HL-60/S4 treated with phorbol 12-myristate 13-acetate at 8.2 ng/mL for 4 days and 3 days (cell line): ENCODE measurements around the gene CD300A.

Source experiments
- in situ Hi-C: fragments of 300-500 bp; cut with MboI; formaldehyde crosslinking; loops from 2 replicates; pipeline ENCODE4 v1.15.0; 2022; ENCODE audit warnings: low sequenced_read_pairs

The CD300A gene

DNA sequence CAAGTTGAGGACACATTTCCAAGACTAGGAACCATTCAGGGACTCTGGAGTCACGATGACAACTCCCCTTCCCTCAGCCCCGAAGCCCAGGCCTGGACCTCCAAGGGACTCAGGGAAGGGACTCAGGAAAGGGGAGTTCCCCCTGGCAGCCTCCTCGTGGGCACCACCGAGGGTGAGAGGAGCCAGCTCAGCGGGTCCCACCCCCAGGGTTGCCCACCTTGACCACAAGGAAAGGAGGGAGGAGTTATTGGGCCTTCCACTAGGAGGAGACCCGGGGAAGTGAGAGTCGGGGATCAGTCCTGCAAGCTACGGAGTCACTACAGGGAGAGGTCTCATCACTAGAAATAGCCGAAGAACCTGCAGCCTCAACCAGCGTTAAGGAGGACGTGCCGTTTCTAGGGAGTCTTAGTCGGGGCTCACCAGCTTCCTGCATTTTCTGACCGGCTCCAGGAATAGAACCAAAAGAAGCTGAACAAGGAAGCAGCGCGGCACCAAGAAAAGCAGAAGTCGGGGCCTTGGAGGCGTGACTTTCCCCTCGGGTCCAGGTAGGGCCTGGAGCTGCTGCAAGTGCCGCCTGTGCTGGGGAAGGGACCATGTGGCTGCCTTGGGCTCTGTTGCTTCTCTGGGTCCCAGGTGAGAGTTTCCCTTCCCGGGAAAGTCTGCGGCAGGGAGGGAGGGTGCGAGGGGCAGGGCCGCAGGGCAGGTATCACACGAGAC is at the start of gene CD300A:
TSS of gene CD300A (plus strand) at position 524 of the 717 bp plus-strand sequence. CDS start at position 594, 70 bp downstream.
- in situ Hi-C loops = no loop called here

DNA sequence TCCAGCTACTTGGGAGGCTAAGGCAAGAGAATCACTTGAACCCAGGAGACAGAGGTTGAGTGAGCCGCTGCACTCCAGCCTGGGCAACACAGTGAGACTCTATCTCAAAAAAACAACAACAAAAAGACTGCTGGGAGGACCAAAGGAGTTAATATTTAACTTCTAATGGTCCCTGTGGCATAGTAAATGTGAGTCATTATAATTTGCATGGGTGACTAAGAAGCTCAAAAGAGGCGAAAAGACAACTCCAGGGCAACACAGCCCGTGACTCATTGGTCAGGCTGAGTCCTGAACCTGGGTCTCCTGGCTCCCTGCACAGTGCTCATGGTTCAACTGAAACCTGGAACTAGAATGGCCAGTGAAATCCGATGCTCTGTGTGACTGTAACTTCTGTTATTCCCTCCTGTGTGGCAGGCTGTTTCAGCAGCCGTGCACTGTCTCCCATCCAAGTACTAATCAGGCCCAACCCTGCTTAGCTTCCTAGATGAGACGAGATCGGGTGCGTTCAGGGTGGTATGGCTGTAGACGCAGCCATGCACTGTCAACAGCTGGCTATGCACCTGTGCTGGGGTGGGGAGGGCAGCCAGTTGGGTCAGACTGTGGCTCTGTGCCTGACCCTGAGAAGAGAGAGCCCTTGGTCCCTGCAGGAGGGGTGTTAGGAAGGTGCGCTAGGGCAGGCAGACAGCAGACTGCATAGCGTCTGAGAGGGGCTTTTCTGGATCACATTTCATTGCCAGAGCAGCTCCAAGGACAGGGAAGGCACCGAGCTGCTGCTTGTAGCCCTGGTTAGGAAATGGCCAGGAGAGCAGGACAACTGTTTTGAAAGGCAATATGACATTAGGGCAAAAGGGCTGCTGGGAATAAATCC is 49.0 kb upstream of the CD300A start:
- in situ Hi-C loops = no loop called here

DNA sequence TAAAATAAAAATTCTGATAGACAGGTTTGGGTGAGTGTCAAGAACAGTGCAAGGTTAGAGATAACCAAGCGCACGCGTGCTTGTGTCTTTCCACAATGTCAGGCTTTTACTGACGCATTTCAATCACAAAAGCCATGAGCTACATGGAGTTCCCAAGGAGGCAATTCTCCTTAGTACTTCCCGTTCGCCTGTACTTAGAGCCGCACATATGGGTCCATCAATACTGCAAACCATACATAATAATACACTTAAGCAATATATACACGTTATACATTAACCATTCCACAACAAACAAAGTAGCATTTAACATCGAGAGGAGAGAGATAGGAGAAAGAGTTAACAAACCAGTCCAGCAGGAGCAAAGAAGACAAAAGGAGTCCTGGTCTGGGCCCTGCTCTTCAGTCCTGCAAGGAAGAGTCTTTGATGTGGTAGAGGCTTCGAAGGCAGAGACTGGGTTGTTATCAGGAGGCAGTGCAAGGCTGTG is 46.5 kb upstream of the CD300A start:
- in situ Hi-C loops = no loop called here

DNA sequence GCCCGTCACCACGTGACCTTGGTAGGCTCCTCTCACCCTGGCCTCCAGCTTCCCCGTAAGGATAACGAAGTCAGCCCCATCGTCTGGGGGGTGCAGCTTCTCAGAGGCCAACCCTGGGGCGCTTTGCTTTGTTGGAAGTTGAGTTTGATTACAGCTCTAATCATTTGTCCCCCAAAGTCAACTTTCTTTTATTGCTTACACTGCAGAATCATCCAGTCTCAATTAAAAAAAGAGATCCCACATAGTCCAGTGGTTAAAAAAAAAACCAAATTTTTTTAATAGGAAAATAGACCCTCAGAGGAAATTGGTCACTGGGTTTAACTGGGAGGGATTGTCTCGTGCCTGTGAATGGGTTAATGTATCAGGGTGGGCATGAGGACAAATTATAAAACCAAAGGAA is 42.3 kb upstream of the CD300A start:
- in situ Hi-C loops = no loop called here

DNA sequence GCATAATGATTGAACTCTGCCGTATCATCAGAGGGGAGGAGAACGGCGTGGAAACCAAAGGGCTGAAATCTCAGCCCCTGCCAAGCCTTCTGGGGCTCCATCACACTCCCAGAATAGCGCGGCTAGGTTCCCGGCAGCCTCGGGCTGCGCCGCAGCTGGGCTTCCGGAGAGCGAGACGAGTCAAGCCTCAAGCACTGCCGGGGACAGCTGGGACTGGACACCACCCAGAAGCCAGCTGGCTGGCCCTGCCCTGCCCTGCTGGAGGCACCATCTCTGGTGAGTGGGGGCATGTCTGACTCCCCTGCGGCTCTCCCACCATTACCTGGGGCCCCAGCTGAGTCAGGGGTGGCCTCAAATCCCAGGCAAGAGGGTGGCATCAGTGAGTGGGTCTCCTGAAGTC is 41.8 kb upstream of the CD300A start:
- in situ Hi-C loops = no loop called here

DNA sequence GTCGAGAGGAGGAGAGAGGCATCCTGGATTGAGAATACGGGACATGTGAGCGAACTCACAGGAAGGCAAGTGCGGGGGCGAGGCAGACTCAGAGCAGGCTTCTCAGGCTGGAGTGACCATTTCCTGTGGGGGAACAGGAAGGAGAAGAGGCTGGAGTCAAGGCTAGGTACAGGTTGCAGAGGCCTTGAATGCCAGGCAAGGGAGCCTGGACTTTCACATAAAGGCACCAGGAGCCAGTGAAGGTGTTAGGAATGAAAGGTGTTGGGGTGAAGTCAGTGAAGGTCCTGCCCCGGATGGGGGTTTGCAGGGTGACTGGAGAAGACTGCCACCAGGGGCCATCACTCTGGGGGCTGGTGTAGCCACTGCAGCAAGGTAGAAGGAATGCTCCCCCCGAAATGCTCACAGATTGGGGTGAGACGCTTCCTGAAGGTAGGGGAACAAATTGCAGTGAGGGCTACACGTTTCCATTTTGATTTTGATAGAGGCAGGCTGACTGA is 39.8 kb upstream of the CD300A start:
- in situ Hi-C loops = no loop called here

DNA sequence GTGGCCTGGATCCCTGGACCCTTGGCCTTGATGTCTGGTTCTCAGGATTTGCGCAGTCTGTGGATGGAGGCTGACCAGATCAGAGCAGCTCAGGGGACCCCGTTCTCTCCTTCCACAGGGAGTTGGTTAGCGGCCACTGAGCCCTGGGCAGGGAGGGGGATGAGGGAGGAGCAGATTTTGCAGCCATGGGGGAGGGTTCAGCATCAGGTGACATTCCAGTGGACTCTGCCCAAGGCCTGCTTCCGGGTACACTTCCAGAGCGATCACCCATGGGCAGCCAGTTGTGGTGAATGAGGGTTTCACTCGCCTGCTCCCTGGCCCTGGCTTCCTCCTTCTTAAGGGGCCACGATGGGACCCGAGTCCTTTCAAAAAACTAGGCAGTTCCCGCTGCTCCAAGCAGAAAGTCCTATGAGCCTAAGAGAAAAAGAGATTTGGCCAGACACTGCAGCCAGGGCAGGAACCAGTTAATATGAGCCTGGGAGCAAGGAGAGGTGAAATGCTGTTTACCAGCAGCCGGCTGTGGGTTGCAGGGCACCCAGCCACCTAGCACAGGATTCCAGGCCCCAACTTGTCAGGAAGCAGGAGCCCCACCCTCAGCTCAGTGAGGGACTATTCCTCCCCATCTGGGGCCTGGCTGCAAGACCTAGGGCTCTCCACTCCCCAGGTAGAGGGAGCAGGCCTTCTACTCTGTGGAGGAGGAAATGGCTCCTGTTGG is 39.2 kb upstream of the CD300A start:
- in situ Hi-C loops = no loop called here

DNA sequence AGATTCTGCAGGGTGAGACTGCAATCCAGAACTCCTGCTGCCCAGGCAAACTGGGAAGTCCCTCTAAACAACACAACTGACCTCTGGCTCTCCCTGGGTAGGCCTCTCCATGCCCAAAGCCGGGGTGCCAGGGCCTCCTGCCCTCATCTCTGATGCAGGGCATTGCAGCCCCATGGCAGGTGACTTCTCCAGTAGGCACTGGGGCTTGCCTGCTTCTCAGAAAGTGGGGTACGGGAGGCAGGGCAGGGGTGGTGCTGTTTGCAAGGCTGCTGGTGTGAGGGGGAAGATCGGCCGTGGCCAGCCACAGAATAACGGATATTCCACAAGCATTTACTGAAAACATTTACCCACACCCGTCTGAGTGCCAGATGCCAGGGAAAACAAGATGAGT is 38.7 kb upstream of the CD300A start:
- in situ Hi-C loops = no loop called here

DNA sequence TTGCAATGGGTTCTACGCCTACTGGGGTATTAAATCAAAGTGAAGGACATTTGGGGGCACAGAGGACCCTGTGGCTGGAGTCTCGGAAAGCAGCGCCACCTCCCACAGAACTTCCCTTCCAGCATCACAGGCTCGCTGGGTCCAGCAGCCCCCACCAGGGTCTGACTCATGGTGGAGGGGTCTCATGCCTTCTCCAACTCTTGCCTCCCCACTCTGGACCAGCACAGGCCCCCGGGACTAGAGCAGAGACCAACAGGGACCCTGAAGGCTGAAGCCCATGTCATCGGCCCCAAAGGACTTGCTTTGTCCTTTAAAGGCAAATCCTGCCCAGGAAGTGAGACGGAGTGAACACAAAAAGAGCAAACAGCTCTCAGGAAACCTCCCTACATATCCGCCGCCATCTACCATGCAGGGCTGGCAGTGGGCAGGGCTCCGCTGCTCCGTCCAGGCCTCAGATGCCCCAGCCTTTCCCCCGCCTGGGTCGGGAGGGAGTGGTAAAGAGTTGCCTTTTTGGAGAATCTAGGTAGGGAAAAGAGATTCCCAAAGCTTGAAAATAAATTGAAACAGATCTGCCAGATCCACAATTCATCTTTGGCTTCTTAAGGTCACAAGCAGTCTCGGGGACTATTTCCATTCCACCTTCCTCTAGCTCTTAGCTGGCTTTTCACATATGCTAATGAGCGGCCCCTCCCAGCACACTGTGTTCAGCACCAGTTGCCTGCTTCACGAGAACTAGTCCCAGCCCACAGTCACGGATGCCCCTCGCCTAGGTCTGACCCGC is 36.6 kb upstream of the CD300A start:
- in situ Hi-C loops = no loop called here

DNA sequence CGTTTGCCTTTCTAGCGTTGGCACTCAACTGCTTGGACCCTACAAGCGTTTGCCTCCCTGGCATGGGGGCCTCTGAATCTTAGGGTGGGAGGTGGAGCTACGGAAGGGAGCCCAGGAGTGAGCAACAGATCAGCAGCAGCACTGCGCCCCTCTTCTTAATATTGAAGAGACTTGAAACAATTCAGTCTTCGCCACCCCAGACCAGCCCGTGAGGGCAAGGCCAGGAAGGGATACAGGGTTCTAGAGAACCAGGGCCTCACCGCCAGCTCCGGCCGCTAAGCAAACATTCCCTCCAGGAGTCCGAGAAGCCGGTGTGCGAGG is 36.1 kb upstream of the CD300A start:
- in situ Hi-C loops = no loop called here

DNA sequence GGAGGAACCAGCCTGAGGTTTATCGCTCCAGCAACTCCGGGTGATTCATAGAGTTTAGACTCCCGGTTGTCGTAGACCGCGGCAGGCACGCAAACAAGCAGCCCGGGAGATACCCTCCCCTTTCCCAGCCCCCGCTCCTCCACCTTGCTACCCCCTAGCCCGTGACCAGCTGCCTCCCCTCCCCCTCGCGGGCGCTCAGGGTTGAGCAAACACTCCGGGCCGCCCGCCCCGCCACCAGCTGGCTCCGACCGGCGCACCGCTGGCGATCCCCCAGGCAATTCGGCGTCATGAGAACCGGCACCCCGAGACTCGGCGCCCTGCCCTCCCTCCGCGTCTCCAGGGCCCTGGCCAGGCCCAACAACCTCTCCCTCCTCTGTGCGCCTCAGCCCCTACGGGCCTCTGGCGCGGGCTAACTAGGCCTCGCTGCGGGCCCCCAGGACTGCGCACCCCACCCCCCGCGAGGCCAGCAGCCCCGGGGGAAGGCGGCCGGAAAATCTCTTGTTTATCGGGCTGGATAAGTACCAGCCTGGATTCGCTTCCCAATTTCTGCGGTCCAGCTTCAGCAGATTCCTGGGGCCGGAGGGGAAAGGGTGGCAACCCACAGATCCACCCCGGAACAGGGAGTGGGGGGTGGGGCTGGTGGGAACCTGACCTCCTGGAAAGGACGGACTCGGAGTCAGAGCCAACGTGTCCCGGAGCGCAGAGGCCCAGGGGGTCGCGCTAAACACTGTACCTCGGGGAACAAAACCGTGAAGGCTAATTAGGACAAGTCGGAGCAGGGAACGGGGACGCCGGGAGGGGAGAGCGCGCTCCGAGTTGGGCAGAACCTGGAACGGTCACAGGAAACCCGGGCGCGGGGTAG is 35.5 kb upstream of the CD300A start:
- in situ Hi-C loops = no loop called here

DNA sequence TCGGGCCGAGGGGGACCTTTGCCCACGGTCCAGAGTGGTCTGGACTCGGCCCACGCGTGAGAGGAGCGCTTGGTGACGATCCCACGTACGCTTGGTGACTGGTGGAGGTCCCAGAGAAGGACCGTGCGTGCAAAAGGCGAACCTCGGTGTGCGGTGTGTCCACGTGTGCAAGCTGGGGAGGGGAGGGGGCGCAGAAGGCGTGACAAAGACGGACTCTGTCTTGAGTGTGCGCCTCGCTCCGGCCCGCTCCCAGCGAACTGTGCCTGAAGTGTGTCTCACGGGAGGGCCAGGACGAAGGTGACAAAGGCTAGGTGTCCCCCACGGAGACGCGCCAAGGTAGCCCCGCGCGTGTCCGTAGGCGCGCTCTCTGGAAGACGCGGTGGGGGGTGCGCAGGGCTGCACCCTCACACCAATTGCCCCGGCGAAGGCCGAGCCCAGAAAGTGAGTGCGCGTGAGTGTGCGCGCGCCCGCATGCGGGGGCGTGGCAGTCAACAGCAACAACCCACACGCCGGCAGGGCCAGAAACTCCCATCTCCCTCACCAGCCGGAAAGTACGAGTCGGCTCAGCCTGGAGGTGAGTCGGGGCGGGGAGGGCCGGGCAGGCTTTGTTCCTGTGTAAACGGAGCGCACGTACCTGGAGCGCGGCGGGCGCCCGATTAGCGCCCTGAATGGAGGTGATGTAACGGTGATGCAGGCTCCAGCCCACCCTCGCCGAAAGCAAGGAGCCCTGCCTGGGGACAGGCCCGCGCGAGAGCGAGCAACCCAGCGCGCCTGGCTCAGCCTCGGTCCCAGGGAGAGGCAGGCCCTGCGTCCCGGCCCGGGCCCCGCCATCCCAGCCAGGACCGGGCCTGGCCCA is 34.6 kb upstream of the CD300A start, which contains the start of gene GPRC5C:
TSS of gene GPRC5C (plus strand) at position 521 of the 856 bp plus-strand sequence. CDS start 7,689 bp downstream, outside the sequence.
- in situ Hi-C loops = no loop called here

DNA sequence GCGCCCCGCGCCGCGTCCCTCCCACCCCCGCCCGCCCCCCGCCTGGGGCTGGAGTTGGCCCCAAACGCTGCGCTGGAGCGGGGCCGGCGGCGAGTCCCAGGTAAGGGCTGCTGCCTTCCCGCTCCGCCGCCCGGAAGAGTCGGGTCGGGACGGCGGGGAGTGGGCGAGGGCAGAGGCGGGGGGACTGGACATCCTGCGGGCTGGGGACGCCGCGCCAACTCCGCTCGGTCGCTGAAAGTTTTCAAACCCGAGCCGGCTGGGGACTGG is 34.1 kb upstream of the CD300A start:
- in situ Hi-C loops = no loop called here

DNA sequence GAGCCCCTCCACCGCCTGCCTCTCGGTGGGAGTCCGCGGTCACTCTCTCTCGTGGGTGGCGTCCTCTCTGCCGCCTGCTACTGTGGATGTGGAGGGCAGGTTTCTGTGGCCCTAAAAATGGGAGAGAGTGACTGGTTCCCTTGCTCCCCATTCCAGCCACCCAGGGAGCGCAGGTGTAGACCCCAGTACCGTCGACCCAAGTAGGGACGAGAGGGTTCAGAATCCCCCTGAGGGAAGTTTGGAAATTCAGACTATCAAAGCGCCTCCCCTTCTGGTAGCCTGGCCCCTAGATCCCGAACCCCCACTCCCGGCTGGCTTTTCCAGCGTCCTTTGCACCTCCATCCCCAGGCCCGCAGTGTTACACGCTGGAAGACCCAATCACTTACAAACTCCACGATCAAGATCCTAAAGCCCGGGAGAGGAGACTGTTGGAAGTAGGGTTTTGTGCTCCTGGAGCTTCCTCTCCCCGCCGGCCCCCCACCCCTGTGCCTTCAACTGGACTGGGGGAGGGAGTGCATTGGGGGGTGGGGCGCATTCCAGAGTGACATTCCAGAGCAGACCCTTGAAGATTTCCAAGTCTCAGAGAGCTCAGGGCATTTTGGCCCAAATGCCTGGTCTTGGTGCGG is 33.6 kb upstream of the CD300A start:
- in situ Hi-C loops = no loop called here

DNA sequence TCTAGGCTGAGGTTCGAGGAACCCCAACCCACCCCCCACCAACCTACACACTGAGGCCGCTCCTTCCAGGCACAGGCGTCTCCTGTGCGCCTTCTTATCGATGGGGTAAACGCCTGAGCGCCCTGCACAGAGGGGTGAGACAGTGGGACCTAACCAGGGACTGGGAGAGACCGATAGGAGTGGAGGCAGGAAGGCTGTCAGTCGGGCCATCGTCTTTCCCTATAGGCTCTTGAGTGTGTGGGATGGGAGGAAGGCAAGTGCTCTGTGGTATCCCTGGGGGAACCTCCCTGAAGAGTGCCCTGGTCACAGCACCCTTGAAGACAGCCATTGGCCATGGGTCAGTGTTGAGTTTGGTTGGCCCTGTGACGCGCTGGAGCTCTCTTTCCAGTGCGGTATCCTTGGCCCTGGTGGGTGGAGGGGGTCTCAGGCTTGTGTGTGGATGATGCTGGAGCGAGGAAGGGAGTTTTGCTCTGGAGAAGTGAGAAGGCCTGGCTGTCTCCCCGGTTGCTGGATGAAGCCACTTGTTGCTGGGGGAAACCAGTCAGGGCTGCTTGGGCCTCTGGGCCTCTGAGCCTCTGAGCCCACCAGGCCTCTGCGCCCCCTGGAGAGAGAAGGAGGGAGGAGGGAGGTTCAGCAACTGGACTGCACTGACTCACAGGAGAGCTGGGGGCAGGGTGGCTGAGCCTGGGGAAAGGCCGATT is 32.9 kb upstream of the CD300A start:
- in situ Hi-C loops = no loop called here

DNA sequence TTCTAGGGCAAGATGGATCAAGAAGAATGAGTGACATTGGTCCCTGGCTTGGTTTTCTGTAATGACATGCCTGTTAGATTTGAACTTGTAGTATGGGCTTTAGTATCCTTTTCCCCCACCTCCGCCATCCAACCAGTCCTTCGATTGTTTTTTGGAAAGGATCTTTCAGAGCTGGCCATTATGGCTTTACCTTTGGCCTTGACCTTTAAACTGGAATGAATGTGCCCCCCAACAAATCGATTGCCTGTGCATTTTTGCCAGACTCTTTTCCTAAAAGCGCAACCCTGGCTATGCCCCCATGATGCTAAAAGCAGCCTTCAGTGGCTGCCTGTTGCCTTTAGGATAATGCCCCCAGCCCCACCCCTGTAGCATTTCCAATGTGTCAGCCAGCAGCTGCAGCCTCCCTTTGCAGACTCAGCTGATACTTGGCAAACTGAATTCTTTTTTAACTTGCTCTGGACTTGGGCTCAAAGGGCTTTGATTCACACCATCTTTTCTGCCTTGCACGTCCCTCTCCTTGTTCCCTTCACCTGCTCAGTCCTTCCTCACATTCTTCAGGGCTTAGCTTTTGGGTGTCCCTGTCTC is 30.6 kb upstream of the CD300A start:
- in situ Hi-C loops = no loop called here

DNA sequence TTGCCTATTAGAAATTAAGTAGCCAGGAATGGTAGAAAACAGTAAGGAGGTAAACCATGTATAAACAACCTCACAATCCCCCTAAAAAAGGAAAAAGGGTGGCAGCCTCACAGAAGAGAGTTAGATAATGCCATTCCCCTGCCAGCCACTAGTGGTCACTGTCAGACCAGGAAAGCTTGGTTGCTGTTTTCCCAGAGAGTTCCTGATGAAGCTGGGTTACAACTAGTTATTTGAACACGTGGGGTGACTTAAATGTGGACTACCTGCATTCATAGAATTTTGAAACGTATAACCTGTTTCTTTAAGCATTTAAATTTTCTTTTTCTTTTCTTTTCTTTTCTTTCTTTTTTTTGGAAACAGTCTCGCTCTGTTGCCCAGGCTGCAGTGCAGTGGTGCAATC is 28.7 kb upstream of the CD300A start:
- in situ Hi-C loops = no loop called here
